Left ventricle myocardium inferior (tissue), 1 donor: Measurements from ENCODE around the gene ASB11. TPM values are rescaled to one million over a fixed set of nuclear protein-coding genes. Genes with fewer than 3 reads are reported as not detected.
A peak's percentile ranks its signal among the peaks of the same experiment; 100 is the strongest.
"Not testable (repeated sequence)": the region's sequence is repeated elsewhere in the genome, so short reads cannot be mapped to it uniquely, and the experiment has no call there.

Experiments
- DNase-seq: peaks from one replicate; pipeline ENCODE4 v3.0.0-alpha.2; 2020
- H3K27ac ChIP-seq: fragments of 200-600 bp; replicated peaks from 2 replicates; pipeline ENCODE4 v1.8.0; 2021
- H3K27me3 ChIP-seq: fragments of 200-600 bp; 2 replicates; pipeline ENCODE4 v1.8.0; 2021; ENCODE audit warnings: low read depth
- H3K36me3 ChIP-seq: fragments of 200-600 bp; 2 replicates; pipeline ENCODE4 v1.8.0; 2021
- H3K4me1 ChIP-seq: fragments of 200-600 bp; 2 replicates; pipeline ENCODE4 v1.8.0; 2021
- H3K4me3 ChIP-seq: fragments of 200-600 bp; 2 replicates; pipeline ENCODE4 v1.8.0; 2021; ENCODE audit warnings: mild to moderate bottlenecking, moderate library complexity
- H3K9me3 ChIP-seq: fragments of 200-600 bp; replicated peaks from 2 replicates; pipeline ENCODE4 v1.8.0; 2021
- CTCF ChIP-seq: fragments of 200-600 bp; IDR thresholded peaks from 2 replicates; pipeline ENCODE4 v1.8.0; 2021; ENCODE audit warnings: antibody characterized with exemption, mild to moderate bottlenecking, borderline replicate concordance
- intact Hi-C: fragments of 100-400 bp; cut with micrococcal nuclease; formaldehyde crosslinking; loops from one replicate; pipeline ENCODE4 v1.11.0; 2022
- total RNA-seq: library from RNA; stranded (reverse); fragmentation: NEBNext Ultra II Directional; extraction: Animal tissue kit (Norgen Biotek cat#: 25700); gene quantifications from one replicate; pipeline ENCODE4 v1.2.1, GENCODE V29; 2021
- donor health status: DM: no; HTN: yes; CAD: no; lungs with severe emphysema.

The ASB11 gene
- total RNA-seq, 1 donor from 2014 or later, result 116 TPM

GRCh38 chrX:15298201-15298600 lies 17.2 kb downstream of the ASB11 start:
- Histone ChIP-seq H3K27me3 (no peaks in the 10 kb centered on the region), H3K36me3 (no peaks in the 10 kb centered on the region), H3K9me3 (no peaks in the 10 kb centered on the region), H3K4me3 (peak overlapping the region; percentile 37), H3K27ac (peak overlapping the region; percentile 85), H3K4me1 (peaks cover 41% of the 10 kb centered on the region)
- intact Hi-C loops, result no loop called here
- DNase-seq, result no peak
- TF ChIP-seq CTCF, result no peak

DNA sequence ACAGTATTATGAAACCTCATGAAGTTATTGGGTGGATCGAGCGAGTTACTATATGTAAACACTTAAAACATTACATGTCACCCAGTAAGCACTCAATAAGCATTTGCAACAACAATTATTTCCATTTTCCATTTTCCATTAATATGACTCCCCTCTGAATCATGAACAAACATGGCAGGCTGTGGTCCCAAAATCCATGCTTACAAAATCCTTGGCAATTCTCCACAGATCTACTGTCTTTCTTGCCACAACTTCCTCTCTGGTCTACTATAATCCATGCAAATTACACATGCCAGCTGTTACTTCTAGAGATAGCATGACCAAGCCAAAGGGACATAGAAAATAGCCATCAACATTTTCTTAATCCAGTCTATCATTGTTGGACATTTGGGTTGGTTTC lies 22.0 kb downstream of the ASB11 start:
- Histone ChIP-seq H3K27ac (no peak overlapping the region), H3K36me3 (peaks cover 4% of the 10 kb centered on the region), H3K4me1 (peaks cover 4% of the 10 kb centered on the region), H3K9me3 (no peaks in the 10 kb centered on the region), H3K4me3 (no peak overlapping the region), H3K27me3 (no peaks in the 10 kb centered on the region)
- DNase-seq, result no peak
- intact Hi-C loops, result no loop called here
- TF ChIP-seq CTCF, result no peak

GRCh38 chrX:15292861-15293260 lies 22.6 kb downstream of the ASB11 start:
- H3K4me3 ChIP-seq, result no peak overlapping the region
- H3K36me3 ChIP-seq, result peaks cover 4% of the 10 kb centered on the region
- no peak overlapping the region for H3K27ac ChIP-seq
- no peaks in the 10 kb centered on the region for H3K4me1 ChIP-seq
- intact Hi-C loops, result no loop called here
- no peak for TF ChIP-seq CTCF
- DNase-seq, result no peak
- no peaks in the 10 kb centered on the region for H3K9me3 ChIP-seq
- no peaks in the 10 kb centered on the region for H3K27me3 ChIP-seq

- no peak for TF ChIP-seq CTCF
- intact Hi-C loops, result no loop called here
- no peak for DNase-seq
- H3K27me3 ChIP-seq, result no peaks in the 10 kb centered on the region
- no peaks in the 10 kb centered on the region for H3K36me3 ChIP-seq
- no peak overlapping the region for H3K4me3 ChIP-seq
- peak overlapping the region; percentile 40 for H3K27ac ChIP-seq
- H3K9me3 ChIP-seq, result no peaks in the 10 kb centered on the region
- no peaks in the 10 kb centered on the region for H3K4me1 ChIP-seq
These were observed 37.8 kb downstream of the ASB11 start for GRCh38 chrX:15277604-15278003.

GRCh38 chrX:15274946-15275345 lies 40.5 kb downstream of the ASB11 start:
- Histone ChIP-seq H3K36me3 (no peaks in the 10 kb centered on the region), H3K27ac (no peak overlapping the region), H3K4me1 (no peaks in the 10 kb centered on the region), H3K27me3 (no peaks in the 10 kb centered on the region), H3K4me3 (no peak overlapping the region), H3K9me3 (no peaks in the 10 kb centered on the region)
- no peak for DNase-seq
- no peak for TF ChIP-seq CTCF
- intact Hi-C loops, result no loop called here

DNA sequence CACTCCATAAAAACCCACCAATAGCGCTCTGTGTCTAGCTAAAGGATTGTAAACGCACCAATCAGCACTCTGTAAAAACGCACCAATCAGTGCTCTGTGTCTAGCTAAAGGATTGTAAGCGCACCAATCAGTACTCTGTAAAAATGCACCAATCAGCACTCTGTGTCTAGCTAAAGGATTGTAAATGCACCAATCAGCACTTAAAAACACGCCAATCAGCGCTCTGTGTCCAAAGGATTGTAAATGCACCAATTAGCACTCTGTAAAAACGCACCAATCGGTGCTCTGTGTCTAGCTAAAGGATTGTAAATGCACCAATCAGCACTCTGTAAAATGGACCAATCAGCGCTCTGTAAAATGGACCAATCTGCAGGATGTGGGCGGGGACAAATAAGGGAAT lies 42.2 kb downstream of the ASB11 start:
- H3K27me3 ChIP-seq, H3K27ac ChIP-seq, H3K4me3 ChIP-seq, intact Hi-C loops, H3K36me3 ChIP-seq, H3K9me3 ChIP-seq, DNase-seq, H3K4me1 ChIP-seq: not testable (repeated sequence)
